GM23338 (cell line): ENCODE measurements around the gene SIRT1. TPM values are rescaled to one million over a fixed set of nuclear protein-coding genes. Genes with fewer than 3 reads are reported as not detected.

Experiments
- ATAC-seq: fragments of 200-7000 bp; cut with Tn5 transposase; 3 replicates; pipeline ENCODE4 v1.9.1; 2020
- DNase-seq: peaks from one replicate; pipeline ENCODE4 v3.0.0-alpha.2; 2015; ENCODE audit warnings: low spot score
- H2AFZ ChIP-seq: fragments of 200-600 bp; sonication (generic); 2 replicates; pipeline ENCODE4 v1.8.0; 2016; ENCODE audit warnings: antibody characterized with exemption, mild to moderate bottlenecking, moderate library complexity
- H3F3A ChIP-seq: fragments of 200-600 bp; sonication (generic); replicated peaks from 2 replicates; pipeline ENCODE4 v1.8.0; 2017; ENCODE audit warnings: antibody characterized with exemption, mixed run types, low read depth
- H3K27ac ChIP-seq: fragments of 200-600 bp; sonication (generic); 2 replicates; pipeline ENCODE4 v1.6.1; 2016; ENCODE audit warnings: low read depth
- H3K27me3 ChIP-seq: fragments of 200-600 bp; sonication (generic); 2 replicates; pipeline ENCODE4 v1.8.0; 2016; ENCODE audit warnings: mild to moderate bottlenecking, mixed run types, moderate library complexity; ENCODE audit not compliant: insufficient read depth
- H3K36me3 ChIP-seq: fragments of 200-600 bp; sonication (generic); 2 replicates; pipeline ENCODE4 v1.8.0; 2016; ENCODE audit warnings: mild to moderate bottlenecking; ENCODE audit not compliant: insufficient read depth
- H3K4me1 ChIP-seq: fragments of 200-600 bp; sonication (generic); 2 replicates; pipeline ENCODE4 v1.8.0; 2016; ENCODE audit warnings: mild to moderate bottlenecking, moderate library complexity; ENCODE audit not compliant: insufficient read depth
- H3K4me2 ChIP-seq: fragments of 200-600 bp; sonication (generic); 2 replicates; pipeline ENCODE4 v1.7.1; 2017; ENCODE audit warnings: mixed run types
- H3K4me3 ChIP-seq: fragments of 200-600 bp; sonication (generic); 2 replicates; pipeline ENCODE4 v1.6.1; 2016; ENCODE audit warnings: mixed run types
- H3K79me2 ChIP-seq: fragments of 200-600 bp; sonication (generic); replicated peaks from 2 replicates; pipeline ENCODE4 v1.8.0; 2017; ENCODE audit warnings: mild to moderate bottlenecking; ENCODE audit not compliant: insufficient read depth
- H3K9me2 ChIP-seq: fragments of 200-600 bp; sonication (generic); 2 replicates; pipeline ENCODE4 v1.8.0; 2017; ENCODE audit not compliant: insufficient read depth
- H4K20me1 ChIP-seq: fragments of 200-600 bp; sonication (generic); replicated peaks from 2 replicates; pipeline ENCODE4 v1.8.0; 2017; ENCODE audit warnings: mild to moderate bottlenecking; ENCODE audit not compliant: insufficient read depth
- H3K27ac Mint-ChIP-seq: 2 replicates; pipeline ENCODE4 v1.8.0; 2020; ENCODE audit warnings: inconsistent platforms, mild to moderate bottlenecking, moderate library complexity, mixed read lengths
- H3K27me3 Mint-ChIP-seq: 3 replicates; pipeline ENCODE4 v1.8.0; 2022; ENCODE audit warnings: low read depth, mild to moderate bottlenecking, moderate library complexity, mixed read lengths, inconsistent platforms; ENCODE audit not compliant: insufficient read depth, poor library complexity
- H3K36me3 Mint-ChIP-seq: 3 replicates; pipeline ENCODE4 v1.8.0; 2021; ENCODE audit warnings: low read depth, mild to moderate bottlenecking, inconsistent platforms, moderate library complexity, mixed read lengths
- H3K4me1 Mint-ChIP-seq: 3 replicates; pipeline ENCODE4 v1.8.0; 2020; ENCODE audit warnings: mild to moderate bottlenecking, inconsistent platforms, mixed read lengths
- H3K4me3 Mint-ChIP-seq: 3 replicates; pipeline ENCODE4 v1.8.0; 2021; ENCODE audit warnings: moderate library complexity, mild to moderate bottlenecking, inconsistent platforms, mixed read lengths
- H3K9me3 Mint-ChIP-seq: 3 replicates; pipeline ENCODE4 v1.8.0; 2020; ENCODE audit warnings: moderate library complexity, mild to moderate bottlenecking, inconsistent platforms, mixed read lengths
- CREB1 ChIP-seq: fragments of 250-450 bp; sonication (Bioruptor Pico); IDR thresholded peaks from 2 replicates; pipeline ENCODE4 v1.5.0; 2020; ENCODE audit warnings: low read depth, mild to moderate bottlenecking, moderate library complexity
- EZH2 ChIP-seq: fragments of 200-600 bp; sonication (generic); IDR thresholded peaks from one replicate; pipeline ENCODE4 v1.8.0; 2017; ENCODE audit warnings: antibody characterized with exemption, mild to moderate bottlenecking, low read depth; ENCODE audit not compliant: unreplicated experiment
- EZH2phosphoT487 ChIP-seq: fragments of 200-600 bp; sonication (generic); IDR thresholded peaks from one replicate; pipeline ENCODE4 v1.8.1; 2018; ENCODE audit warnings: antibody characterized with exemption; ENCODE audit not compliant: unreplicated experiment
- JUNB ChIP-seq: IDR thresholded peaks from one replicate; pipeline ENCODE4 v1.6.1; 2016; ENCODE audit warnings: antibody characterized with exemption; ENCODE audit not compliant: unreplicated experiment
- NANOG ChIP-seq: IDR thresholded peaks from 2 replicates; pipeline ENCODE4 v1.6.1; 2016; ENCODE audit warnings: antibody characterized with exemption, borderline replicate concordance
- POLR2AphosphoS5 ChIP-seq: IDR thresholded peaks from 2 replicates; pipeline ENCODE4 v1.6.1; 2016; ENCODE audit warnings: antibody characterized with exemption, low read depth
- ZNF114 ChIP-seq: fragments of 250-450 bp; sonication (Bioruptor Pico); IDR thresholded peaks from 2 replicates; pipeline ENCODE4 v1.5.0; 2020; ENCODE audit warnings: mild to moderate bottlenecking, moderate library complexity
- ZNF331 ChIP-seq: fragments of 250-450 bp; sonication (Bioruptor Pico); IDR thresholded peaks from 2 replicates; pipeline ENCODE4 v1.5.0; 2020; ENCODE audit warnings: low read depth, mild to moderate bottlenecking, moderate library complexity
- polyA plus RNA-seq: library from polyadenylated mRNA; unstranded; fragments of >200 nt; fragmentation: Nextera tagmentation; extraction: Ambion mirVana; gene quantifications from 2 replicates; pipeline ENCODE4 v1.2.1, GENCODE V29; 2016
- total RNA-seq: library from RNA; depleted of rRNA; stranded (reverse); fragments of >200 nt; shearing (Covaris generic); gene quantifications from 2 replicates; pipeline ENCODE4 v1.2.3, GENCODE V29; 2014
- TF ChIP-seq, protein P1 (sequence below): fragments of 250-450 bp; sonication (Bioruptor Pico); IDR thresholded peaks from 2 replicates; pipeline ENCODE4 v1.5.0; 2020; ENCODE audit warnings: mild to moderate bottlenecking, moderate library complexity
- TF ChIP-seq, protein P2 (sequence below): IDR thresholded peaks from 2 replicates; pipeline ENCODE4 v1.6.1; 2016; ENCODE audit warnings: antibody characterized with exemption

The SIRT1 gene
- total and polyA plus RNA-seq, 2 experiments from 2014 or later: 35.9 to 61.6 TPM

DNA sequence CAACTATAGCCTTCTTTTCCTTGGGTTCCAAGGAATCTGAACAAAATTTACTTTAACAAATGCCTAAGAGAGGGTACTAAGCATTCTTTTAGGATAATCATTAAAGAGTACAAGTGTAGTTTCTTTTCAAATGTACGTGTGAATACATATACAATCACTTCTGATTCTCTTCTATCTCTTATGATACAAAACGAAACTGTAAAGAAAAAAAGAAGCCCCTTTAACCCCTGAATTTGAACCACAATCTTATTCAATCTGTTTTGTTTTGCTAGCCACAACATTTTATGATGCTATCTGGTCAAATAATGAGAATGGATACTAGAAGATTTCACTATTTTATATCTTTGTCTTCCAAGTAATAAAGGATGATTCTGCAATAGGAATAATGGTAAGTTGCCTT lies 48.7 kb downstream of the SIRT1 start (continued):
- TF ChIP-seq, protein P1, sequence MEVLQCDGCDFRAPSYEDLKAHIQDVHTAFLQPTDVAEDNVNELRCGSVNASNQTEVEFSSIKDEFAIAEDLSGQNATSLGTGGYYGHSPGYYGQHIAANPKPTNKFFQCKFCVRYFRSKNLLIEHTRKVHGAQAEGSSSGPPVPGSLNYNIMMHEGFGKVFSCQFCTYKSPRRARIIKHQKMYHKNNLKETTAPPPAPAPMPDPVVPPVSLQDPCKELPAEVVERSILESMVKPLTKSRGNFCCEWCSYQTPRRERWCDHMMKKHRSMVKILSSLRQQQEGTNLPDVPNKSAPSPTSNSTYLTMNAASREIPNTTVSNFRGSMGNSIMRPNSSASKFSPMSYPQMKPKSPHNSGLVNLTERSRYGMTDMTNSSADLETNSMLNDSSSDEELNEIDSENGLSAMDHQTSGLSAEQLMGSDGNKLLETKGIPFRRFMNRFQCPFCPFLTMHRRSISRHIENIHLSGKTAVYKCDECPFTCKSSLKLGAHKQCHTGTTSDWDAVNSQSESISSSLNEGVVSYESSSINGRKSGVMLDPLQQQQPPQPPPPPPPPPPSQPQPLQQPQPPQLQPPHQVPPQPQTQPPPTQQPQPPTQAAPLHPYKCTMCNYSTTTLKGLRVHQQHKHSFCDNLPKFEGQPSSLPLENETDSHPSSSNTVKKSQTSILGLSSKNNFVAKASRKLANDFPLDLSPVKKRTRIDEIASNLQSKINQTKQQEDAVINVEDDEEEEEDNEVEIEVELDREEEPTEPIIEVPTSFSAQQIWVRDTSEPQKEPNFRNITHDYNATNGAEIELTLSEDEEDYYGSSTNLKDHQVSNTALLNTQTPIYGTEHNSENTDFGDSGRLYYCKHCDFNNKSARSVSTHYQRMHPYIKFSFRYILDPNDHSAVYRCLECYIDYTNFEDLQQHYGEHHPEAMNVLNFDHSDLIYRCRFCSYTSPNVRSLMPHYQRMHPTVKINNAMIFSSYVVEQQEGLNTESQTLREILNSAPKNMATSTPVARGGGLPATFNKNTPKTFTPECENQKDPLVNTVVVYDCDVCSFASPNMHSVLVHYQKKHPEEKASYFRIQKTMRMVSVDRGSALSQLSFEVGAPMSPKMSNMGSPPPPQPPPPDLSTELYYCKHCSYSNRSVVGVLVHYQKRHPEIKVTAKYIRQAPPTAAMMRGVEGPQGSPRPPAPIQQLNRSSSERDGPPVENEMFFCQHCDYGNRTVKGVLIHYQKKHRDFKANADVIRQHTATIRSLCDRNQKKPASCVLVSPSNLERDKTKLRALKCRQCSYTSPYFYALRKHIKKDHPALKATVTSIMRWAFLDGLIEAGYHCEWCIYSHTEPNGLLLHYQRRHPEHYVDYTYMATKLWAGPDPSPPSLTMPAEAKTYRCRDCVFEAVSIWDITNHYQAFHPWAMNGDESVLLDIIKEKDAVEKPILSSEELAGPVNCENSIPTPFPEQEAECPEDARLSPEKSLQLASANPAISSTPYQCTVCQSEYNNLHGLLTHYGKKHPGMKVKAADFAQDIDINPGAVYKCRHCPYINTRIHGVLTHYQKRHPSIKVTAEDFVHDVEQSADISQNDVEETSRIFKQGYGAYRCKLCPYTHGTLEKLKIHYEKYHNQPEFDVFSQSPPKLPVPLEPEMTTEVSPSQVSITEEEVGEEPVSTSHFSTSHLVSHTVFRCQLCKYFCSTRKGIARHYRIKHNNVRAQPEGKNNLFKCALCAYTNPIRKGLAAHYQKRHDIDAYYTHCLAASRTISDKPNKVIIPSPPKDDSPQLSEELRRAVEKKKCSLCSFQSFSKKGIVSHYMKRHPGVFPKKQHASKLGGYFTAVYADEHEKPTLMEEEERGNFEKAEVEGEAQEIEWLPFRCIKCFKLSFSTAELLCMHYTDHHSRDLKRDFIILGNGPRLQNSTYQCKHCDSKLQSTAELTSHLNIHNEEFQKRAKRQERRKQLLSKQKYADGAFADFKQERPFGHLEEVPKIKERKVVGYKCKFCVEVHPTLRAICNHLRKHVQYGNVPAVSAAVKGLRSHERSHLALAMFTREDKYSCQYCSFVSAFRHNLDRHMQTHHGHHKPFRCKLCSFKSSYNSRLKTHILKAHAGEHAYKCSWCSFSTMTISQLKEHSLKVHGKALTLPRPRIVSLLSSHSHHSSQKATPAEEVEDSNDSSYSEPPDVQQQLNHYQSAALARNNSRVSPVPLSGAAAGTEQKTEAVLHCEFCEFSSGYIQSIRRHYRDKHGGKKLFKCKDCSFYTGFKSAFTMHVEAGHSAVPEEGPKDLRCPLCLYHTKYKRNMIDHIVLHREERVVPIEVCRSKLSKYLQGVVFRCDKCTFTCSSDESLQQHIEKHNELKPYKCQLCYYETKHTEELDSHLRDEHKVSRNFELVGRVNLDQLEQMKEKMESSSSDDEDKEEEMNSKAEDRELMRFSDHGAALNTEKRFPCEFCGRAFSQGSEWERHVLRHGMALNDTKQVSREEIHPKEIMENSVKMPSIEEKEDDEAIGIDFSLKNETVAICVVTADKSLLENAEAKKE: no peak

DNA sequence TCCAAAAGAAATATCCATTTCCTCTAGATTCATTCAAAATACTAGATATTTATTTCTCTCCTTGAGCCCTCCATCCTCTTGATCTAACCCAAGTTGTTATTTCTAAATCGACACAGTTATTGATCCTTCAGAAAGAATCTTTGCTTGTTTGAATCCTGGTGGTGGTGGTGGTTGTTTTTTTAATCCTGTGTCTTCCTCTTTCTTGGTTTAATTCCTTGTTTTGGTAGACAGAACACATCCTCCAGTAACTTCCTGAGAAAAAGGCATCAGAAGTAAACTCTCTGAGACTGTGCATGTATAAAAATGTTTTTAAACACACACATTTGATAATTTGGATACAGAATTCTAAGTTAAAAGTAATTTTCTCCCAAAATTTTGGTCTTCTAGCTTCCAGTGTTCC lies 49.9 kb downstream of the SIRT1 start:
- H3K27ac ChIP-seq: 0 out of 2 replicates have a peak overlapping the region, but pooled peaks have one; percentile 21
- no peaks in the 10 kb centered on the region for H3K27me3 Mint-ChIP-seq
- no peaks in the 10 kb centered on the region for H3K27me3 ChIP-seq
- H3K4me1 Mint-ChIP-seq: peaks cover 12% of the 10 kb centered on the region
- no peak overlapping the region for H3K4me3 Mint-ChIP-seq
- peaks cover 6% of the 10 kb centered on the region; the same call in 1 of the 2 replicates for H3K4me1 ChIP-seq
- no peak overlapping the region for H3K4me3 ChIP-seq
- no peak overlapping the region for H2AFZ ChIP-seq
- H3K27ac Mint-ChIP-seq: no peak overlapping the region
- ATAC-seq: no peak
- no peaks in the 10 kb centered on the region for H3K9me2 ChIP-seq
- no peak overlapping the region for H3K4me2 ChIP-seq
- H3F3A ChIP-seq: no peaks in the 10 kb centered on the region
- H3K36me3 ChIP-seq: 0 out of 2 replicates have a peak, but pooled peaks cover 3% of the 10 kb centered on the region
- peaks cover 9% of the 10 kb centered on the region; the same call in 2 of the 3 replicates for H3K36me3 Mint-ChIP-seq
- H4K20me1 ChIP-seq: no peaks in the 10 kb centered on the region
- no peak for DNase-seq
- H3K9me3 Mint-ChIP-seq: no peaks in the 10 kb centered on the region
- H3K79me2 ChIP-seq: no peaks in the 10 kb centered on the region
- TF ChIP-seq JUNB: no peak
- TF ChIP-seq ZNF331: no peak
- no peak for TF ChIP-seq EZH2phosphoT487
- TF ChIP-seq, protein P1: no peak
- TF ChIP-seq ZNF114 (CRISPR knock-in tag): no peak
- TF ChIP-seq, protein P2, sequence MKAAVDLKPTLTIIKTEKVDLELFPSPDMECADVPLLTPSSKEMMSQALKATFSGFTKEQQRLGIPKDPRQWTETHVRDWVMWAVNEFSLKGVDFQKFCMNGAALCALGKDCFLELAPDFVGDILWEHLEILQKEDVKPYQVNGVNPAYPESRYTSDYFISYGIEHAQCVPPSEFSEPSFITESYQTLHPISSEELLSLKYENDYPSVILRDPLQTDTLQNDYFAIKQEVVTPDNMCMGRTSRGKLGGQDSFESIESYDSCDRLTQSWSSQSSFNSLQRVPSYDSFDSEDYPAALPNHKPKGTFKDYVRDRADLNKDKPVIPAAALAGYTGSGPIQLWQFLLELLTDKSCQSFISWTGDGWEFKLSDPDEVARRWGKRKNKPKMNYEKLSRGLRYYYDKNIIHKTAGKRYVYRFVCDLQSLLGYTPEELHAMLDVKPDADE: no peak
- no peak for TF ChIP-seq CREB1 (CRISPR knock-in tag)
- TF ChIP-seq POLR2AphosphoS5: no peak
- no peak for TF ChIP-seq NANOG
- no peak for TF ChIP-seq EZH2
